Small intestine (tissue), 7 donors: ENCODE results near the gene SLIT3. TPM values are rescaled to one million over a fixed set of nuclear protein-coding genes. Genes with fewer than 3 reads are reported as not detected.

Experiments used
- DNase-seq, 2 donors: peaks; one replicate each; pipeline versions ENCODE4 v3.0.0 to v3.0.0-alpha.2; 2013
- FAIRE-seq: peaks from 2 replicates; lab custom pipeline; 2012; peaks lifted over from hg19 to GRCh38; lab: Jason Lieb, UNC
- H3K27ac ChIP-seq, 3 donors: one replicate each; pipeline ENCODE4 v1.5.1; 2013; ENCODE audit warnings: low read length in 2 of 3, mild to moderate bottlenecking in 2 of 3, control low read depth in 1 of 3, inconsistent platforms in 1 of 3, low read depth in 1 of 3, moderate library complexity in 1 of 3
- H3K27me3 ChIP-seq, 3 donors: one replicate each; pipeline ENCODE4 v1.6.1; 2013; ENCODE audit warnings: low read length in 3 of 3, inconsistent platforms in 1 of 3; ENCODE audit not compliant: control insufficient read depth in 3 of 3, insufficient read depth in 3 of 3
- H3K36me3 ChIP-seq, 3 donors: one replicate each; pipeline ENCODE4 v1.6.1; 2013; ENCODE audit warnings: low read length in 3 of 3, inconsistent platforms in 1 of 3, low read depth in 1 of 3, mild to moderate bottlenecking in 1 of 3, moderate library complexity in 1 of 3; ENCODE audit not compliant: control insufficient read depth in 3 of 3, insufficient read depth in 2 of 3
- H3K4me1 ChIP-seq, 3 donors: one replicate each; pipeline ENCODE4 v1.6.1; 2013; ENCODE audit warnings: low read length in 2 of 3, inconsistent platforms in 1 of 3, low read depth in 1 of 3, mild to moderate bottlenecking in 1 of 3, moderate library complexity in 1 of 3; ENCODE audit not compliant: control insufficient read depth in 3 of 3, insufficient read depth in 2 of 3
- H3K4me3 ChIP-seq, 3 donors: one replicate each; pipeline ENCODE4 v1.5.1; 2013; ENCODE audit warnings: low read length in 3 of 3, control low read depth in 1 of 3, inconsistent platforms in 1 of 3, low read depth in 1 of 3, mild to moderate bottlenecking in 1 of 3, moderate library complexity in 1 of 3
- H3K9me3 ChIP-seq, 2 donors: one replicate each; pipeline ENCODE4 v1.6.1; 2013; ENCODE audit warnings: low read depth in 1 of 2, low read length in 1 of 2; ENCODE audit not compliant: control insufficient read depth in 2 of 2, insufficient read depth in 1 of 2
- WGBS, 3 donors: extraction: QIAGEN DNeasy Blood & Tissue Kit; methylation state at CpG; one replicate each; pipeline ENCODE4 v1.1.7; 2013; 5-methylcytosine and 5-hydroxymethylcytosine counted together
- polyA plus RNA-seq, 4 donors: library from polyadenylated mRNA; stranded (reverse) in 3 of 4; unstranded in 1 of 4; fragments of 200-250 nt in 3 of 4; fragments of 120-200 nt in 1 of 4; gene quantifications; one replicate each; pipeline versions ENCODE4 v1.2.1 to v1.2.3, GENCODE V29; 2013
- donor health status: healthy with polysubstance abuse.
- donor health status: control.
- donor health status: control.
- donor health status: Bipolar disorder and iron deficiency.
- donor health status: healthy.

Gene SLIT3
- polyA plus RNA-seq, 4 donors: 0.27 to 5.5 (median 5.3) TPM; not detected in 1

- no peaks in the 10 kb centered on the region for H3K9me3 ChIP-seq
- H3K4me1 ChIP-seq: no peaks in the 10 kb centered on the region
- no peaks in the 10 kb centered on the region for H3K27me3 ChIP-seq
- H3K4me3 ChIP-seq: no peak overlapping the region
- no peaks in the 10 kb centered on the region for H3K36me3 ChIP-seq
- no peak overlapping the region for H3K27ac ChIP-seq
- 75 to 80% (median 80%) methylated on average over 5 of the region's 5 CpGs for WGBS, 3 donors
- DNase-seq: no peak
- FAIRE-seq: no peak
Observed at GRCh38 chr5:169121630-169122420, 179.1 kb downstream of the SLIT3 start.

- WGBS, 3 donors: 21 to 52% (median 29%) methylated on average over 6 of the region's 6 CpGs
- FAIRE-seq (no peak), DNase-seq (no peak)
- no peak overlapping the region for H3K27ac ChIP-seq
- no peak overlapping the region for H3K4me3 ChIP-seq
- H3K9me3 ChIP-seq: no peaks in the 10 kb centered on the region
- H3K36me3 ChIP-seq: no peaks in the 10 kb centered on the region
- no peaks in the 10 kb centered on the region for H3K4me1 ChIP-seq
- no peaks in the 10 kb centered on the region for H3K27me3 ChIP-seq
Observed at GRCh38 chr5:169119288-169120048, 181.5 kb downstream of the SLIT3 start.

GRCh38 chr5:169116961-169117461, 183.9 kb downstream of the SLIT3 start:
- Histone ChIP-seq H3K4me1 (no peaks in the 10 kb centered on the region), H3K27me3 (no peaks in the 10 kb centered on the region), H3K9me3 (no peaks in the 10 kb centered on the region), H3K4me3 (no peak overlapping the region), H3K36me3 (no peaks in the 10 kb centered on the region), H3K27ac (no peak overlapping the region)
- peak in 1 of 2 donors; percentile 8 for DNase-seq
- no peak for FAIRE-seq
- 63 to 71% (median 68%) methylated on average over 6 of the region's 6 CpGs for WGBS, 3 donors

DNA sequence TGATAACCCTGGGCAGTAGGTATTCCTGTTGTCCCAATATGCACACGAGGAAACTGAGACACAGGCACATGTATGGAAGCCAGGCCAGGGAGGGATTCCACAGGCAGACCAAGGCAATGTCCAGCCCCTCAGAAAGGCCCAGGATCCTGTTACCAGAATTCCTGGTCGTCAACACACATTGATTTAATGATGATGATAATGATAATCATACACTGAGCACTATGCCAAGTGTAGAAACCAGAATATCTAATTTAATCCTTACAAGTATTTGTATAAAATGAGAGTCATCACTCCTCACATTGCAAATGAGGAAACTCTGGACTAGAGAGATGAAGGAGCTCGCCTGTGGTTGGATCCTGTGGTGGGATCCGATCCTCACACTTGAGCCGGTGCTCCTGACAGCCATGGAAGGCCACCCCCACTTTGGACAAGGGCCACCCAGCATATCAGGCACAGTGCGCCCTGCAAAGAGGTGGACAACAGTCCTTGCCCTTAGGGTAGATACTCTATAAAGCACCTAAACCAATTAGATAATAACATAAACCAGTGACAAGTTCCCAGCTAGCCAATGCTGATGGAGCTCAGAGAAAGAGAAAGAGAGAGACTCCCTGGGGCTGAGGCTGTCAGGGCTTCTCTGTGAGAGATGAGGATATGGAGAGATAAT, 185.3 kb downstream of the SLIT3 start:
- 67 to 83% (median 67%) methylated on average over 6 of the region's 6 CpGs for WGBS, 3 donors
- Histone ChIP-seq H3K4me3 (no peak overlapping the region), H3K27ac (no peak overlapping the region), H3K36me3 (no peaks in the 10 kb centered on the region), H3K4me1 (no peaks in the 10 kb centered on the region), H3K9me3 (no peaks in the 10 kb centered on the region), H3K27me3 (no peaks in the 10 kb centered on the region)
- no peak for FAIRE-seq
- no peak for DNase-seq

- H3K9me3 ChIP-seq: no peaks in the 10 kb centered on the region
- 78 to 87% (median 81%) methylated on average over 7 of the region's 7 CpGs for WGBS, 3 donors
- no peaks in the 10 kb centered on the region for H3K36me3 ChIP-seq
- DNase-seq (no peak), FAIRE-seq (no peak)
- no peak overlapping the region for H3K4me3 ChIP-seq
- H3K4me1 ChIP-seq: no peaks in the 10 kb centered on the region
- no peak overlapping the region for H3K27ac ChIP-seq
- no peaks in the 10 kb centered on the region for H3K27me3 ChIP-seq
Observed at GRCh38 chr5:169114466-169115065, 186.4 kb downstream of the SLIT3 start.

GRCh38 chr5:169112016-169112415, 188.9 kb downstream of the SLIT3 start:
- DNase-seq: no peak
- FAIRE-seq: no peak
- H3K9me3 ChIP-seq: peaks cover 0 to 4% of the 10 kb centered on the region in 2 donors
- H3K27ac ChIP-seq: no peak overlapping the region
- H3K4me1 ChIP-seq: no peaks in the 10 kb centered on the region
- peaks cover 0 to 2% (median 0%) of the 10 kb centered on the region in 3 donors for H3K27me3 ChIP-seq
- H3K36me3 ChIP-seq: no peaks in the 10 kb centered on the region
- H3K4me3 ChIP-seq: no peak overlapping the region
- WGBS, 3 donors: 70 to 84% (median 73%) methylated on average over 5 of the region's 5 CpGs

DNA sequence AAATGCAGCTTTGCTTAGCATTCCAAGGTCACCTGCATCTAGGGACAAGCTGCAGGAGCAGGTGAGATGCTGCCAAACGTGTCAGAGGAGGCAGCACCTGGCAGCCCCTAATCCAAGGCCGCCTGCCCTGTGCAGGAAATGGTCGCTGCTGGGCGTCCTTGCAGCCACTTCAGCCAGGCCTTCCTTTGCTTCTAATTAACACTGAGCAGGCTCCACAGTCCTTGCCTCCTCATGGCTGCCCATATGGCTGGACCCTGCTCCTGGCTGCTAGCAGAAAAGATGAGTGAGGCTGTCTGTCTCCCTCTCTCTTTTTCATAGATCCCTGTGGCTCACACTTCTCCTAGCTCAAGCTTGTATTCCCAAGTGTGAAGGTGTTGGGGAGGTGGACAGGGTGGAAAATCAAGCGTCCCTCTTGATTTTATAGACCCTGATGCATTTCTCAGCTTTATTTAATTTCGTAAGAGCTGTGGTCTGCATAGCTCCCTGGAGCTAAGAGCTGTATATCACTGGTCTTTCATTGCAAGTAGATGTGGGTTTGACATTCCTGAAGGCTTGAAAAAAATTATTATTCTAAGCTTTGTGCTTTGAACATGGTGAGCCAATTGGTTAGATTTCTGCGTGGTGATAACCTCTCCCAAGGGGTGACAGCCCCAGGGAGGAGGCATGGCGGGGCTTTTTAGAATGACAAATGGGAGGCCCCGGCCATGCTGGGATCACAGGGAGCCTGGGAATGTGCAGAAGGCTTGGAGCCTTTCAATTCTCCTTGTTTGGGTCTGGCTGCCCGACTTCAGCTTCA, 193.8 kb downstream of the SLIT3 start:
- Histone ChIP-seq H3K27me3 (peaks cover 0 to 2% (median 0%) of the 10 kb centered on the region in 3 donors), H3K4me3 (no peak overlapping the region), H3K27ac (no peak overlapping the region), H3K36me3 (no peaks in the 10 kb centered on the region), H3K4me1 (no peaks in the 10 kb centered on the region), H3K9me3 (peaks cover 0 to 4% of the 10 kb centered on the region in 2 donors)
- FAIRE-seq: no peak
- no peak for DNase-seq
- WGBS, 3 donors: 55 to 61% (median 56%) methylated on average over 9 to 10 of the region's 10 CpGs
